SU-DHL-6 (cell line): ENCODE data around the gene EIF5.

Source experiments
- CTCF ChIP-seq: fragments of 200-600 bp; sonication (generic); IDR thresholded peaks from one replicate; pipeline ENCODE4 v1.5.1; 2017; ENCODE audit warnings: antibody characterized with exemption, mild to moderate bottlenecking, low read length, moderate library complexity; ENCODE audit not compliant: insufficient read depth, poor library complexity, severe bottlenecking
- EZH2phosphoT487 ChIP-seq: fragments of 200-600 bp; sonication (generic), shearing (Covaris generic); conservative IDR thresholded peaks from 2 replicates; pipeline ENCODE4 v1.6.1; 2018; ENCODE audit warnings: mild to moderate bottlenecking, antibody characterized with exemption, low read length, moderate library complexity, mixed read lengths

- TF ChIP-seq CTCF (no peak), EZH2phosphoT487 (no peak)
Measured at GRCh38 chr14:103326078-103326477, 8.0 kb upstream of the EIF5 start.
